ENCODE data around the gene MYZAP. TPM values are rescaled to one million over a fixed set of nuclear protein-coding genes. Genes with fewer than 3 reads are reported as not detected.

MYZAP gene
- total and polyA plus RNA-seq, 2 of the 8 experiments (the other 6 are each of a cell fraction or from before 2014, with no cell fraction given) = 0.41 to 0.65 TPM

- Histone ChIP-seq H3K4ac (replicated peaks; ENCODE audit: insufficient read length, low read depth, low read length) (no peak overlapping the region), H2BK20ac (ENCODE audit: low read length) (no peak overlapping the region), H3K79me2 (ENCODE audit: control insufficient read depth in 1 of 2, insufficient read depth in 2 of 2, low read length in 2 of 2) (no peaks in the 10 kb centered on the region), H4K20me1 (replicated peaks in 1 of 2; ENCODE audit: control insufficient read depth in 1 of 2, insufficient read depth in 2 of 2, low read length in 2 of 2) (no peaks in the 10 kb centered on the region), H3K27ac (ENCODE audit: low read depth, low read length) (no peak overlapping the region), H4K5ac (ENCODE audit: insufficient read length, low read depth, low read length) (no peak overlapping the region), H3K18ac (ENCODE audit: extremely low read depth, low read length) (no peak overlapping the region), H3K14ac (ENCODE audit: insufficient read length) (no peak overlapping the region), H2BK120ac (replicated peaks; ENCODE audit: low read depth, low read length) (no peak overlapping the region), H2AFZ (ENCODE audit: low read length) (no peak overlapping the region), H2BK12ac (ENCODE audit: low read depth, low read length) (no peak overlapping the region), H3K4me1 (replicated peaks in 1 of 4; ENCODE audit: control insufficient read depth in 3 of 4, insufficient read depth in 4 of 4, low read length in 3 of 4) (peaks cover 0 to 6% (median 0%) of the 10 kb centered on the region in 4 experiments; a peak in 1 of 7 replicates), H2AK5ac (ENCODE audit: low read depth, low read length) (no peak overlapping the region), H3K9ac (replicated peaks in 1 of 4; ENCODE audit: extremely low read depth in 1 of 4, low read depth in 3 of 4, low read length in 3 of 4) (no peak overlapping the region), H3K4me2 (ENCODE audit: insufficient read depth in 1 of 2, low read depth in 2 of 2, low read length in 2 of 2) (no peak overlapping the region), H3K36me3 (ENCODE audit: control insufficient read depth in 2 of 4, insufficient read depth in 4 of 4, low read length in 3 of 4) (no peaks in the 10 kb centered on the region), H4K91ac (replicated peaks; ENCODE audit: insufficient read length, low read length) (no peak overlapping the region), H3K23ac (ENCODE audit: insufficient read length) (no peak overlapping the region), H3K56ac (replicated peaks; ENCODE audit: insufficient read length, low read depth, low read length) (no peak overlapping the region), H2BK5ac (ENCODE audit: low read depth, low read length) (no peak overlapping the region), H3K23me2 (ENCODE audit: low read depth, low read length) (no peaks in the 10 kb centered on the region), H3K79me1 (ENCODE audit: low read depth, low read length) (no peaks in the 10 kb centered on the region), H2BK15ac (ENCODE audit: low read length) (no peak overlapping the region), H3K27me3 (replicated peaks in 1 of 4; ENCODE audit: control insufficient read depth in 3 of 4, extremely low read depth in 1 of 4, insufficient read depth in 3 of 4, low read length in 3 of 4) (no peaks in the 10 kb centered on the region), H4K8ac (ENCODE audit: extremely low read depth, insufficient read depth, low read length) (no peak overlapping the region), H3K9me3 (ENCODE audit: insufficient read depth in 2 of 2, low read depth in 1 of 2, low read length in 1 of 2) (no peaks in the 10 kb centered on the region), H3K4me3 (ENCODE audit: extremely low read depth in 1 of 4, insufficient read depth in 2 of 4, low read depth in 3 of 4, low read length in 4 of 4) (no peak overlapping the region)
- CTCF ChIA-PET (ENCODE audit: partially characterized antibody) = interaction anchor here (1.2 to 27.9 kb wide), 5 partner anchors 12 to 334 kb away, joined by 3 to 530 read pairs (median 5); no protein-coding TSS in a partner anchor
- no peak for FAIRE-seq
- no peak for DNase-seq (ENCODE audit: low read depth in 1 of 2, low spot score in 2 of 2)
- POLR2A ChIA-PET (ENCODE audit: partially characterized antibody) = no interaction called here
- 88% methylated on average over 2 of the region's 2 CpGs; no CpG with 5 or more reads in 1 of the 2 experiments for WGBS, 2 experiments (ENCODE audit: extremely low coverage in 1 of 2, insufficient coverage in 1 of 2, insufficient read length in 1 of 2, insufficient replicate concordance in 2 of 2, low coverage in 1 of 2, low lambda C conversion rate in 2 of 2, missing lambda C conversion rate in 1 of 2)
- TF ChIP-seq ATF2 (IDR thresholded peaks at IDR 0.05; ENCODE audit: low read length) = no peak
- TF ChIP-seq SP2 (IDR thresholded peaks at IDR 0.05; ENCODE audit: low read length) = no peak
- no peak for TF ChIP-seq JUND (IDR thresholded peaks at IDR 0.05; ENCODE audit: low read length)
- TF ChIP-seq EP300 (IDR thresholded peaks at IDR 0.05; ENCODE audit: borderline replicate concordance in 1 of 2, low read depth in 2 of 2, low read length in 2 of 2) = no peak
- no peak for TF ChIP-seq MAFK (IDR thresholded peaks at IDR 0.05; ENCODE audit: low read depth, low read length)
- no peak for TF ChIP-seq RFX5 (IDR thresholded peaks at IDR 0.05; ENCODE audit: borderline replicate concordance, low read depth, low read length)
- TF ChIP-seq CHD1 (IDR thresholded peaks at IDR 0.05; ENCODE audit: low read depth, low read length) = no peak
- TF ChIP-seq SRF (IDR thresholded peaks at IDR 0.05; ENCODE audit: low read depth, low read length) = no peak
- no peak for TF ChIP-seq EGR1 (IDR thresholded peaks at IDR 0.05; ENCODE audit: borderline replicate concordance, low read depth, low read length)
- TF ChIP-seq NANOG (IDR thresholded peaks at IDR 0.05; ENCODE audit: insufficient read depth, low read depth, low read length, poor library complexity, severe bottlenecking) = no peak
- TF ChIP-seq TEAD4 (IDR thresholded peaks at IDR 0.05; ENCODE audit: low read depth, low read length) = no peak
- no peak for TF ChIP-seq RAD21 (IDR thresholded peaks at IDR 0.05 in 1 of 2, conservative IDR thresholded peaks at IDR 0.05 in 1 of 2; ENCODE audit: low read depth in 2 of 2, low read length in 2 of 2)
- TF ChIP-seq TCF12 (IDR thresholded peaks at IDR 0.05; ENCODE audit: low read depth, low read length) = no peak
Measured at GRCh38 chr15:57734860-57735259, 143.2 kb downstream of the MYZAP start.

Data from H1 (cell line).